Measurements from ENCODE around the gene MORN2.

DNA sequence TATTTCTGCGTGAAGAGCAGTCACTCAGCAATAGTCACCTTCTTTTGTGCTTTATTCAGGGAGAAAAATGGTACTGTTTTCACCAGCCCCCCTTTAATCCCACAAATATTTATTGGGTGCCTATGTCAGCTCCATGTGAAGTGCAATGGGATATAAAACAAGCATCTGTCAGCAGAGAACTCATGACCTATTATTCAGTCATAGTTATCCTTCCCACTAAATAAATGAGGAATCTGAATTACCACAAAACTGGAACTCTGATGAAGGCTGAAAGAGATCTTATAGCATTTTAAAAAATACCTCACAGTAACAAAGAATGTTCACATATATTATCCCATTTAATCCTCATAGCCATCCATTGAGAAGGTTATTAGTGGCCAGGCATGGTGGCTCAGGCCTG lies 45.8 kb upstream of the MORN2 start:
- TF ChIP-seq, protein P1, sequence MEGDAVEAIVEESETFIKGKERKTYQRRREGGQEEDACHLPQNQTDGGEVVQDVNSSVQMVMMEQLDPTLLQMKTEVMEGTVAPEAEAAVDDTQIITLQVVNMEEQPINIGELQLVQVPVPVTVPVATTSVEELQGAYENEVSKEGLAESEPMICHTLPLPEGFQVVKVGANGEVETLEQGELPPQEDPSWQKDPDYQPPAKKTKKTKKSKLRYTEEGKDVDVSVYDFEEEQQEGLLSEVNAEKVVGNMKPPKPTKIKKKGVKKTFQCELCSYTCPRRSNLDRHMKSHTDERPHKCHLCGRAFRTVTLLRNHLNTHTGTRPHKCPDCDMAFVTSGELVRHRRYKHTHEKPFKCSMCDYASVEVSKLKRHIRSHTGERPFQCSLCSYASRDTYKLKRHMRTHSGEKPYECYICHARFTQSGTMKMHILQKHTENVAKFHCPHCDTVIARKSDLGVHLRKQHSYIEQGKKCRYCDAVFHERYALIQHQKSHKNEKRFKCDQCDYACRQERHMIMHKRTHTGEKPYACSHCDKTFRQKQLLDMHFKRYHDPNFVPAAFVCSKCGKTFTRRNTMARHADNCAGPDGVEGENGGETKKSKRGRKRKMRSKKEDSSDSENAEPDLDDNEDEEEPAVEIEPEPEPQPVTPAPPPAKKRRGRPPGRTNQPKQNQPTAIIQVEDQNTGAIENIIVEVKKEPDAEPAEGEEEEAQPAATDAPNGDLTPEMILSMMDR (IDR thresholded peaks at IDR 0.05) = no peak
- no peak for TF ChIP-seq EZH2 (IDR thresholded peaks at IDR 0.05; ENCODE audit: borderline replicate concordance, insufficient read depth, low read depth, low read length, poor library complexity, severe bottlenecking)

Measured in B cell (primary cell).